ENCODE results near the gene KCNJ11. TPM values are rescaled to one million over a fixed set of nuclear protein-coding genes. Genes with fewer than 3 reads are reported as not detected.

The KCNJ11 gene
- polyA plus RNA-seq, 1 donor (not counting 4 experiments of a cell fraction or from before 2014, with no cell fraction given), result 0.03 TPM

GRCh38 chr11:17389211-17389956 is 925 bp upstream of the KCNJ11 start:
- Histone ChIP-seq H3K9ac (ENCODE audit: control insufficient read depth, extremely low read depth, insufficient read depth, low read length) (no peak overlapping the region), H2AFZ (ENCODE audit: control insufficient read depth, low read length) (peak overlapping the region; percentile 52), H3K79me2 (ENCODE audit: control insufficient read depth, insufficient read depth, low read length) (no peaks in the 10 kb centered on the region), H3K4me3 (ENCODE audit: control insufficient read depth in 2 of 3, extremely low read depth in 1 of 3, insufficient read depth in 2 of 3, low read depth in 1 of 3, low read length in 3 of 3) (peak overlapping the region; percentile 34 to 55 (median 38)), H3K36me3 (ENCODE audit: control insufficient read depth in 2 of 2, extremely low read depth in 1 of 2, insufficient read depth in 2 of 2, low read length in 2 of 2) (no peaks in the 10 kb centered on the region), H3K27me3 (ENCODE audit: control insufficient read depth, extremely low read depth, insufficient read depth, low read length) (peaks cover 13% of the 10 kb centered on the region), H3K9me3 (ENCODE audit: control insufficient read depth, low read depth, low read length) (no peaks in the 10 kb centered on the region), H4K20me1 (ENCODE audit: control insufficient read depth, extremely low read depth, insufficient read depth, low read length) (no peaks in the 10 kb centered on the region), H3K4me1 (ENCODE audit: control insufficient read depth, extremely low read depth, insufficient read depth, low read length) (no peaks in the 10 kb centered on the region), H3K27ac (ENCODE audit: control insufficient read depth, insufficient read depth, low read length) (no peak overlapping the region), H3K9me1 (ENCODE audit: control insufficient read depth, extremely low read depth, insufficient read depth, low read length) (no peaks in the 10 kb centered on the region), H3K4me2 (ENCODE audit: control insufficient read depth, extremely low read depth, insufficient read depth, low read depth, low read length) (peak overlapping the region; percentile 58)
- DNase-seq (ENCODE audit: low read depth, low spot score), result no peak
- TF ChIP-seq CTCF (optimal IDR thresholded peaks at IDR 0.05 in 1 of 3, IDR thresholded peaks at IDR 0.05 in 1 of 3, conservative IDR thresholded peaks at IDR 0.05 in 1 of 3; ENCODE audit: extremely low read depth in 1 of 3, insufficient read depth in 2 of 3, low read length in 3 of 3), result peak in 2 of 3 experiments; percentile 63 to 65
- no peak for TF ChIP-seq EZH2 (IDR thresholded peaks at IDR 0.05; ENCODE audit: low read length)
- FAIRE-seq, result no peak
- dilution Hi-C loops (cut with MboI; ENCODE audit: extremely low pct_ligation_motif_present, low sequenced_read_pairs), result no loop called here

GRCh38 chr11:17387811-17388210 is 648 bp downstream of the KCNJ11 start:
- no peaks in the 10 kb centered on the region for H3K79me2 ChIP-seq (ENCODE audit: control insufficient read depth, insufficient read depth, low read length)
- H3K36me3 ChIP-seq (ENCODE audit: control insufficient read depth in 2 of 2, extremely low read depth in 1 of 2, insufficient read depth in 2 of 2, low read length in 2 of 2), result no peaks in the 10 kb centered on the region
- no peak for DNase-seq (ENCODE audit: low read depth, low spot score)
- H3K9me1 ChIP-seq (ENCODE audit: control insufficient read depth, extremely low read depth, insufficient read depth, low read length), result no peaks in the 10 kb centered on the region
- H3K4me2 ChIP-seq (ENCODE audit: control insufficient read depth, extremely low read depth, insufficient read depth, low read depth, low read length), result no peak overlapping the region
- H2AFZ ChIP-seq (ENCODE audit: control insufficient read depth, low read length), result no peak overlapping the region
- H3K27ac ChIP-seq (ENCODE audit: control insufficient read depth, insufficient read depth, low read length), result no peak overlapping the region
- dilution Hi-C loops (cut with MboI; ENCODE audit: extremely low pct_ligation_motif_present, low sequenced_read_pairs), result no loop called here
- no peak overlapping the region for H3K4me3 ChIP-seq (ENCODE audit: control insufficient read depth in 2 of 3, extremely low read depth in 1 of 3, insufficient read depth in 2 of 3, low read depth in 1 of 3, low read length in 3 of 3)
- FAIRE-seq, result no peak
- H3K9me3 ChIP-seq (ENCODE audit: control insufficient read depth, low read depth, low read length), result no peaks in the 10 kb centered on the region
- H4K20me1 ChIP-seq (ENCODE audit: control insufficient read depth, extremely low read depth, insufficient read depth, low read length), result no peaks in the 10 kb centered on the region
- no peaks in the 10 kb centered on the region for H3K4me1 ChIP-seq (ENCODE audit: control insufficient read depth, extremely low read depth, insufficient read depth, low read length)
- H3K27me3 ChIP-seq (ENCODE audit: control insufficient read depth, extremely low read depth, insufficient read depth, low read length), result peaks cover 13% of the 10 kb centered on the region
- no peak overlapping the region for H3K9ac ChIP-seq (ENCODE audit: control insufficient read depth, extremely low read depth, insufficient read depth, low read length)
- no peak for TF ChIP-seq CTCF (optimal IDR thresholded peaks at IDR 0.05 in 1 of 3, IDR thresholded peaks at IDR 0.05 in 1 of 3, conservative IDR thresholded peaks at IDR 0.05 in 1 of 3; ENCODE audit: extremely low read depth in 1 of 3, insufficient read depth in 2 of 3, low read length in 3 of 3)
- TF ChIP-seq EZH2 (IDR thresholded peaks at IDR 0.05; ENCODE audit: low read length), result no peak
